Measurements from ENCODE around the gene EFL1.
"Not testable (repeated sequence)": the region's sequence is repeated elsewhere in the genome, so short reads cannot be mapped to it uniquely, and the experiment has no call there.

The EFL1 gene

DNA sequence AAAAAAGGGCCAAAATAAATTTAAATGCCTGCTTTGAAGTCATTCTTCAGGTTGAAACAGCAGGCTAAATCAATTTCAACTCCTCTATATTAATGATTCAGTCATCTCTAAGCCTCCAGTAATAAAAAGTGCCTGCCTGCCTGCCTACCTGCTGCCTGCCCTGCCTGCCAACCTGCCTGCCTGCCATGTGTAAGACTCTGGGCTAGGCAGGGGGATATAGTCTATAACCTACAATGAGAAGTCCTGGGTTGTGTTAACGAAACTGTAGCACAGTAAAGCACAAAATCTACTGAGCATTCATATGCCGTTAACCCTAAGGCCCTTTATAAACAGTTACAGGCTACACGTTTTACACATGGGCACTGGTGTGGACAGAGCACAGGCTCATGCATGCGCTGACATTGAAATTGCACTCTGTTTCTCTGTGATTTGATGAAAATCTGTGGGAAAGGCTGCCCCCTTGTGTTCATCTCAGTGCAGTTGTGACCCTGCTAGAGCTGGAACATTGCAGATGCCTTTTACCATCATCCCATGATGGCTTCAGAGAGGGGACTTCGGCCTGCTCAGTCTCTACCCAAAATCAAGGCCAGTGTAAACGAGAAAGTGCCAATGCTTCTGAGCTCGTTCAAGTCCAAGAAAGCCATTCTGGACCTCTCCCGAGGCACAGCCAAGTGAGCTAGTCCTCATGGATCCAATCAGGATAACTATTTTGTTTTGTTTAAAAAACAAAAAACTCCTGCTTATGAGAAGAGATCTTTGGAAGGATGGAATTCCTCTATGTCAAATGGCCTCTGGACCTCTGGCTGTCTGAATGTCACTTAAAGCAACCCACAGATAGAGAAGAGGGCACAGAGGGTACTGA is 64.6 kb downstream of the EFL1 start:
- peak; percentile 9 to 32 for DNase-seq (ENCODE audit: low read depth in 2 of 2)

DNA sequence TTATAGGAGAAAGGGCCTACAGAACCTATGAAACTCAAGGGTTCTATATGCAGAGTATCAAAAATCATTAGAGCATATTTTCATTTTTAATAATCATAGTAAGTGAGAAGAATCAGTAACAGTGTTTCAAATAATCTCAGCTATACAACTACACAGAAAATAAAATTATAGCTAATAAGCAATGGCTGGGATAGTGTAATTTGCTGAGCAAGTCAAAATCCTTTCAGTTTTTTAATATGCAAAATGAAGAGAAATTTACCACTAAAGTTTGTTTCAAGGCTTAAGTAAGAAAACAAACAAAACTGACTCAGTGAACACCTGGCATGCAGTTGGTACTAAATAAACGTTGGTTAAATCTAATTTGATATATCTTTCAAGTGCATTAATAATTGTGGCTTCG is 66.2 kb downstream of the EFL1 start:
- no peak for DNase-seq (ENCODE audit: low read depth in 2 of 2)

DNA sequence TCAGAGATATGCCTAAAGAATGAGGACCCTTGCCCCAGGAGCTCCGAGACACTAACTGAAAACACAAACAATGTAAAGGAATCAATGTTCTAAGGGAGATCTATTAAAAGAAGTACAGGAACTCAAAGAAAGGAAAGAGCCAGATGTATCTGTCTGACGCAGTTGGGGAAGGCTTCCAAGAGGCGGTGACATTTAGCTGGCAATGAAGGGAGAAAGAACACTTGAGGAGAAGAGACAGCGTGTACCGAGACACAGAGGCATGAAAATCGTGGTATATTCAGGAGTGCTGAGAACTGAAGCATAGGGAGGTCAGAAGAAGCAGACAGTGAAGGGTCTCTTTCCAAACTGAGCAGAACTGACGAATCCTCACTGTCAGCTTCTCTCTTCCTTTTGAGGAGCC is 66.7 kb downstream of the EFL1 start:
- DNase-seq (ENCODE audit: low read depth in 2 of 2): not testable (repeated sequence)

DNA sequence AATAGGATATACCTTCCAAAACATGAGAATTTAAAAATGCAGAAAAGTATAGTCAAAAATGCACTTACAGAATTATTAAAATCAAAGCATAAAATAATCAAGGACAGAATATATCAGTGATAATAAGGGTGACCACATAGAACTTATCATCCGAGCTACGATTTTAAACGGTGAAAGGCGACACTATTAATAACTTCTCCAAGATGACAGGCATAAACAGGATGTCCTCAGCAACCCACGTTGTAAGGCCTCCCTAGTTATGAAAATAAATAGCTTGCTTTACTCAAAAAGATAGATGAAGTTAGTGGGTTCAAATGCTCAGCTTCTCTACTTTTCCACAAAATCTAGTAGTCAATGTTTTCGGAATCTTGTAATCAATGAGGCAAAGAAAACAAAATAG is 68.0 kb downstream of the EFL1 start:
- DNase-seq (ENCODE audit: low read depth in 2 of 2): not testable (repeated sequence)

DNA sequence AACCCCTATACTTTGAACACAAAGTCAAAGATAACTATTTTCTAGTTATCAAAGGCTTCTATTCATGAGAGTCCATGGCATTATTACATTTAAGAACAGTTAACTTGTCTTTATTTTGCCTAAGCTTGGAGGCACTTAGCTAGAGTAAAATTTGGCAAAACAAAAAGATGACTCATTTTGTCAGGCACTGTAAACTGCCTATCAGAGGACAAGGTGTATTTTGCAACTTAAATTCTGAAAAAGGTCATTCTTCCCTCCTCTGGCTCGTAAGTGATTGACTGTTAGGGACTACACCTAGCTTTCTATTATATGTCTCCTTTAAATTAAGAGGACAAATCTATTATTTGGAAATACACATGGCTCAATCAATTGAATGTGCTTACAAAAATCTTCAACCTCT is 69.1 kb downstream of the EFL1 start:
- DNase-seq (ENCODE audit: low read depth in 2 of 2): not testable (repeated sequence)

DNA sequence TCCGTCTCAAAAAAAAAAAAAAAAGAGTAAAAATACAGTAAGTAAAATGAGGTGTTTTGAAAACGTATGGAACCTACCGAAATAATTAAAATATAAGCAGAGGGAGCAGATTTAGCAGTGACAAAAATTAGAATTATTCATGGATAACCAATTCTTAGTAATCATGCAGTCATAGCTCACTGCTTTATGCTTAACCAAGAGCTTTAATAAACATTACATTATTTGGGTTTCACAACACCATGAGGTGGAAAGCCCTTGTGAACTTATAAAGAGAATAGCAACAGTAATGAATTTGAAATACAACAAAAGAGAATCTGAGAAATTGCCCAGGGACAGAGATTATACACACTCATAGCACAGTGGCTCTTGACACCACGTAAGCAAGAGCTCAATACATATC is 70.1 kb downstream of the EFL1 start:
- not testable (repeated sequence) for DNase-seq (ENCODE audit: low read depth in 2 of 2)

DNA sequence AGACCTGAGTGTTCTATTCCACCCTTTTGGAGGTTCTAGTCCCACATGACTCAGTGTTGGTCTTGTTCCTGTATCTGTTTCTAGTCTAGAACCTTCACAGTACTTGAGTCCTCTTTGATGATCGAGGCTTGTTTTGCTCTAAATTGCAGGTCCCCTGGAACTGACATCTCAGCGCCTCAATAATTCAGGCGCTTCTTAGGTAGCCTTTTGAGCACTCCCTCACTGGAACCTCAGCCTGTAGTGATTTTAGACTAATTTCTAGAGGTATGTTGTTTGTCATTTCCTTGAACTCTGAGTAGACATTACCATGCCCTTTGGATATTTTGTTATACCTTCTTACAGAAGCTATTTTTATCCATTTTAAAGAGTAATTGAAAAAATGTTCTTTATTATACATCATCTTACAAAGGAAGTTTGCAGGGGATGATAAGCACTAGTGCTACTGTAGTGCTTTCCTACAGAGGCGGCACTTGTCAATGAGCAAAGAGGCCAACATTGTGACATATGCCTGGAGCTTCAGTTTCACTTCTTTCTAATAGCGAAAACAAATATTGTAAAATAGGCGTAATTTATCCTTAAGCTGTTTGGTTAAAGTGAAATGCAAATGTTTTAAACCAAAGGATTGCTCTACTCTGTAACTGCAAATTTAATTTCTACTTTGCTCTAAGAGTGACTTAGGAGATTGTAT is 75.7 kb downstream of the EFL1 start:
- no peak for DNase-seq (ENCODE audit: low read depth in 2 of 2)

DNA sequence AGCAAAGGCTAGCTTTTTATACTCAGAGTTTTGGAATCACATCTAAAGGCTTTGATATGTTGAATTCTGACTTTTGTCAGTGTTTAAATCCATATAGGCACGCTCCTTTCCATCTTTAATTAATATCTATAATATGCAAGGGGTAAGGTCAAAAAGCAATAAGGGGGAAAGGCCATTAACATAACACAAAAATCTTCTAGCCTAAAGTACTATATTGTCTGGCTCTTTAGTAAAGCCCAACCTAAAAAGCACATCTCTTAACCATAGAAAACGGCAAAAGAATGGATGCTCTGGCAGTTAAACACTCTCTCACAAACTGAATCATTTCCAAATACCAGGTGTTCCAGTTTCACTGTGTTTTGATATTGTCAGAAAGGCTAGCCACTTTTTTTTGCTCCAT is 76.4 kb downstream of the EFL1 start:
- DNase-seq (ENCODE audit: low read depth in 2 of 2): no peak

DNA sequence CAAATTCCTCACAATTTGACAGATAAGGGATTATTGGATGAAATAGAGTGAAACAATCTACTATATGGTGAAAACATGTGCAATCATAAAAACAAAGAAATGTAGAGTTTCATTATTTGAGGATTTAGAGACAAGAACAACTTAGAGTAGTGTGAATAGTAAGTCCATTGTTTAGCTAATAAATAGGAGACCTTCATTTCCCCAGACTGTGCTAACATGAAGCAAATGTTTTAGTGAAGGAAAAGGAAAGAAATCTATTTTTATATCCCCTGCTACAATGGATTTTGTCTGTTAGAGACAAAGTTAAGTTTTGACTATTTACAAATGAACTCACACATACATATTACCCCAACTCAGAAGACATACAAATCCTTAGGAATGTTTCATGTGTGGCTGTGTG is 77.8 kb downstream of the EFL1 start:
- DNase-seq (ENCODE audit: low read depth in 2 of 2): no peak

DNA sequence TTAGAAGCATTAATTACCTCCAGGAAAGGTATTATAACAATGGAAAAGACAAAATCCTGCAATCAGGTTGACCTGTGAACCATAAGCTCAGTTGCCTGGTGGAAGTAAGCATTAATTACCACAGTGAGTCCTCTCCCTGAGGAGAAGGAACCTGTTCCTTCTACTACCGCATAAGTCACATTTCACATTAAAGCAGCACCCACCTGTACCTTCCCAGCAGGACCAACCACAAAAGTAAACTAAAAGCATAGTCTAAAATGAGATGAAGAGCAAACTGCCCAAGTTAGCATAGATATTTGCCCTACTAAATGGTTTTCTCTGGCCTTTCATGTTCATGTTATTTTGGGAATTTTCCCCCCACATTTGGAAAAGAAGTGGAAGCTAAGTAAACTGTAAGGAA is 78.2 kb downstream of the EFL1 start:
- no peak for DNase-seq (ENCODE audit: low read depth in 2 of 2)

DNA sequence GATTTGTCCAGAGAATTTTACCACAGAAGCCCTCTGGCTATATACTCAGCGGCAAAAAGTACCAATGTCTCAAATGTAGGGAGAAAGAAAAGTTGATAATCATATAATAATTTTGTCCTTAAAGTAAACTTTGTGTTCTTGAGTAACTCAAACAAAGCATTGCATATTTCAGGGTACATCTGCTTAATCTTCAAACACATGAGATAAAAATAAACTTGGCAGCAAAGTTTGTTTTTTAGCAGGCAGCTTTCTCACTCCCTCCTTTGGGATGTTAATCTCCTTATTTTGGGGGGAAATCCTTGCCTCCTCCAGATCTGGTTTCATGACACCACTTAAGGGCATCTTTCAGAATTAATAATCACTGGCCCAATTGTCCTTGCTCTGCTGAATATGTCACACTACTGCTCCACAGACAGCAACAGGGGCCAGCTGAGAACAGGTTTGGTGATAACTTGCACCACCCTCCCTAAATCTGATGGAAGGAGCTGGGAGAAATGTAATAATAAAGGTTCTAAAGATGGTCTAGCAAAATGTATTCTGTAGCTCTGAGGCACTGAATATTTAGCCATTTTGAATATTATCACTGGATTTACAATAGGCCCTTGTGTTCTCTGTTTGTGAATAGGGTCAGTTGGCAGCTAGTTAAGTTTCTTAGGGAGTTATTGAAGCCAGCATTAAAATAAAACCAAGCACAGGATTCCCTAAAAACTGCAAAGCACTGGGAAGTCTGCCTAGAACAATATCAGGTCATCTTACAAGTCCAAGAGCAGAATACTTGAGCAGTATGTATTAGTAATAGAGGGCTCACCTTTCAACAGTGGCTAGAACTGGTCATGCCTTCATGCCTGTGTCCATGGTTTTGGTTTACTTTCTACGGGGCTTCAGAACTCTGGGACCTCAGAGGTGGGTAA is 79.2 kb downstream of the EFL1 start:
- DNase-seq (ENCODE audit: low read depth in 2 of 2): no peak

DNA sequence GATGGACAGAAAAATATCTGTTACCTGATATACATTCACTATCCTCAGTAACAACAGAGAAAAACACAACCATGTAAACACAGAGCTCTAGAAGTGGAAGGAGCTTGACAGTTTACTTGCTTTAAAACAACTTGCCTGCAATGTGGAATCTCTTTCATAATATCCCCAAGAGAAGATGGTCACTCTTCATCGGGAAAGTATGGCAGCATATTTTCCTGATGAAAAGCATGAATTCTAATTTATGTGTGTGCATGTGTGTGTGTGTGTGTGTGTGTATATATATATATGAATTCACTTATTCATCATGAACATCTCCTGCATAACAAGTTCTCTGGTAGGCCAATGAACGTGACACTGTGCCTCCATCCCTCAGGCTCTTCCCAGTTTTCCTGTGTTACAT is 81.2 kb downstream of the EFL1 start:
- no peak for DNase-seq (ENCODE audit: low read depth in 2 of 2)

DNA sequence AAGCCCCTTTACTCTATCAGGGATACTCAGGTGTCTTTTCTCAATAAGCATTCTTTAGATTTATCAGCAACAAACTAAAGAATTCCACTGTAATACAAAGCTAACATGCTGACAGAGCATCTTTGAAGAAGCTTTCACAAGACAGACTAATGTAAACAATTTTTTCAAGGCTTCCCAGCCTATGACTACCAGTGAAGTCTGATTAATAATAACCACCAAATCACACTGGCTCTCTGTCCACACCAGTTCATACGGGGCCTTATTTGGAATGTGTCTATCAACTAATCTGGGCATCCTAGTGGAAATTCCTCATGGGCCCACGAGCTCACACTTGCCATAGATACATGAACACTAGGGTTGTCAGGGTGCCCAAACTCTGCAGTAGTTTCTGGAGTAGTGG is 84.5 kb downstream of the EFL1 start:
- no peak for DNase-seq (ENCODE audit: low read depth in 2 of 2)

DNA sequence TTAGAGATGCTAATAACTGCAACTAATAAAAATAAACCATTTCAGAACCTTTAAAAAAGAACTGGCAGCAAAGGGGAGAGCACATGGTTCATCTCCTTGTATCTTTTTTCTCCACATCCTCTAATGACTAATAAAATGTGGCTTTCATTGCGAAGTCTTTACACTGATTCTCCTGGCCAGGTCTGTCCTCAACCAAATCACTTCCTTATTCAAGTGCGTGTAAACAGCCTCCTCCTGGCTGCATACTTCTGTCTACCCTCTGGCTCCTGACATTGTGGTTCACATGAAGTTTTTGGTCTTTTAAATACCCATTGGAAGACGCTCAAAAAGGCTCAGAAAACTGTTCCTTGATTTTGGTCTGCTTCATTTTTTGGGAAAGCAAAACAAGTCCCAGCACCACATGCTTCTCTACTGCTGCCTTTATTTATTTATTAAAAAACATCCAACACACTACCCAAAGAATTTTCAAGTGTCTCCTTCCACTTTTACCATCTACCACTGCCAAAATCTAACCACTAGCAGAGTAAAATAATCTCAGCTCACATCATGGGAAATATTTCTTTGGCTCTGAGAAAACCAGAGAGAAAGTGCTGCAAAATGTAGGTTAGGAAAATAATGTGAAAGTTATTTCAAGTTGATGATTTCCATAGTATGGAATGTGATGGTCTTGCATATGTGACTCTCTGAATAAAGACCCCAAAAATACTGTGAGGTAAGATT is 85.1 kb downstream of the EFL1 start:
- DNase-seq (ENCODE audit: low read depth in 2 of 2): no peak

DNA sequence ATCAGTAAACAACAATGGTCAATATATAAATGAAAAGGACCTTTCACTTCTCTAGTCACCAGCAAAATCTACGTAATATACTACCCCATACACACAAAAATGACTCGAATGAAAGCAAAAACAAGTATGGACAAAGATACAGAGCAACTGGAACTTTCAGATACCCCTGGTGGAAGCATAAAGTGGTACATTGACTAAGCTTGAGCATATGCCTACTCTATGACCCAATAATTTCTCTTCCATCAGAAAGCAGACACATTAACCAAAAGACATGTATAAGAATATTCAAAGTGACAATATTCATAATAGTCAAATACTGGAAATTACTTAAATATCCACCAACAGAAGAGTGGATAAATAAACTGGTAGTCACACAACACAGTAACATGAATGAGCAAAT is 86.0 kb downstream of the EFL1 start:
- DNase-seq (ENCODE audit: low read depth in 2 of 2): no peak

DNA sequence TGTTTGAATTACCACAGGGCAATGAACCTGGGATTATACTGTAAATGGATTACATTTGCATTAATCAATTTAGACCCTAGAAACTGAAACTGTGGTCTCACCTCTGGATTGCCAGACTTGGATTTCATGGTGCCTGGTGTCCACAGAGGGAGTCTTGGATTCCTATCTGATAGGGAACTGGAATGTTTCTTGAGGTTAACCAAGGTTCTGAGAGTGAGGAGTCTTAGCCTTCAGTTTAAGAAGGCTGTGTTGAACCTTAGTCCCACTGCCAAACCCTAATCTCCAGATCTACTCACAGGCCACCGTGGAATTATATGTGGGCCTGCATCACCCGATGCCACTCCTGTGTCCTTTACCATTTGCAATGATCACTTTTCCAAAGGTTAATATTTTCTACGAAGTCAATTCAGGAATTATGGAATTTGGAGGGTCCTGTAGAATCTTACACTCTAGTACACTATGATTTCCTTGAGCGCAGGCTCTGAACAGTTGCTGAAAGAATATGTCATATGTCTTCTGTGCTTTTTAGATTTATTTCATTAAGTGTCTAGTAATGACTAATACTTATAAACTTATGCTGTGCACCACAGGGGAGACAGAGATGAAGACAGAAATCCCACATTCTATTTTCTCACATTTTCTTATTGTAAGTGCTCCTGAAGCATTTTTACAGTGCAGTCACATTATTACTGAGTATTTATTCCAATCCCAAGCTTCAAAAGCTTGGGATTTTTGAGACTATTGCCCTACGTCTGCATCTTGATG is 87.9 kb downstream of the EFL1 start:
- no peak for DNase-seq (ENCODE audit: low read depth in 2 of 2)

DNA sequence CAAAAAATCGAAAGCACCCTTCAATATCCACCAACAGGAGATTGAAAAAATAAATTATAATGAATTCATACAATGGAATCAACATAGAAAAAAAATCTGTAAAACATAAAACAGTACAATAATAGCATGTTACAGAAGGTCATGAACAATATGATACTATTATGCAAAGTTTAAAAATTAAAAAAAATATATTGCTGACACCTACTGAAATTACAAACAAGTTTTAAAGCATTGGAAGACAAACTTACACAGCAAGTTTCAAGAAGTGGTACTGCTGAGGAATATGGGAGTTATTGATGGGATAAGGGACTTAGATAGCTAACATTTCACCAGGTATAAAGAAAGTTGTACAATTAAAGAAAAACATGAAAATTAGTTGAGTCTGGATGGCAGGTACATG is 89.4 kb downstream of the EFL1 start:
- DNase-seq (ENCODE audit: low read depth in 2 of 2): no peak

DNA sequence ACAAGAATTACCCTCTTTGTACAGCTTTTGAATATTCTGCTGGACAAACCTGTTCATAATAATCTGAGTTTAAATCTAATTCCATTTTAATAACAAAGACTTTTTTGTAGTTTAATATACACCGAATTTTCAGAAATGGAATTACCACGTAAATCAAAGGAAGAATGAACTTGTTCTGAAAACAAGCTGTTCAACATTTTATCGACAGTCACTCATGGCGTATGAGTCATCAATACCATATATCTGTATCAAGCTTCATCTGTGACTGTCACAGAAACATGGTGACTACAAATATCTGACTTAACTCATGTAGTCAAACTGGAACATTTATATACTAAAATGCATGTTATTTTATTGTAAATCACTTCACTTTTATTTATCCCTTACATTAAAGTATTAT is 90.0 kb downstream of the EFL1 start:
- DNase-seq (ENCODE audit: low read depth in 2 of 2): no peak

DNA sequence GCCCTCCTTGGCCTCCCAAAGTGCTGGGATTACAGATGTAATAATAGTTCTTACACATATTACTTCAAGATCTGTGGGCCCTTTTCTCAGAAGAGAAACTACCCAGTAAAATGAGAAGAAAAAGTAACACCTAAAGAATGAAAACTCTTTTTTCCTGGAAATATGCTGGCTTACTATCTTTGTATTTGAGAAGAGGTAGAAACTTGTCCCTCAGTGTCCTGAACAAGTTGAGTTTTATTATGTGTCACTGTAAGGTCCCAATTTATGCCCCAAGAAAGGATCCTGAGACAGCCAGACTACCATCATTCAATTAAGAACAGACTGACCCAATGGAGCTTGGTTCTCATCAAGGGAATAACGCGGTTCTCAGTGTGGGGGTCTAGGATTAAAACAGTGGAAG is 93.8 kb downstream of the EFL1 start:
- no peak for DNase-seq (ENCODE audit: low read depth in 2 of 2)

DNA sequence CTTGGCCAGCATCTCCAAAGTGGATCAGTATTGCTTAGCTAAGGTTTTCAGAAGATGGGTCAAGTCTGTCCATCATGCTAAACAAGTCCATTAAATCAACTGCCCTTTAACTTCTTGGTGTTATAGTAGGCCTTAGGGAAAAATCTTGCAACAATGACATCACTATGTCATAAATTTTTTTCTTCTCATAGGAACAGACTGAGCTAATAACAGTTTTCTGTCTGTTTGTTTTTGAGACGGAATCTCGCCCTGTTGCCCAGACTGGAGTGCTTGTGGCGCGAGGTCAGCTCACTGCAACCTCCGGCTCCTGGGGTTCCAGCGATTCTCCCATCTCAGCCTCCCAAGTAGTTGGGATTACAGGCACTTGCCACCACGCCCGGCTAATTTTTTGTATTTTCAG is 94.2 kb downstream of the EFL1 start:
- no peak for DNase-seq (ENCODE audit: low read depth in 2 of 2)

DNA sequence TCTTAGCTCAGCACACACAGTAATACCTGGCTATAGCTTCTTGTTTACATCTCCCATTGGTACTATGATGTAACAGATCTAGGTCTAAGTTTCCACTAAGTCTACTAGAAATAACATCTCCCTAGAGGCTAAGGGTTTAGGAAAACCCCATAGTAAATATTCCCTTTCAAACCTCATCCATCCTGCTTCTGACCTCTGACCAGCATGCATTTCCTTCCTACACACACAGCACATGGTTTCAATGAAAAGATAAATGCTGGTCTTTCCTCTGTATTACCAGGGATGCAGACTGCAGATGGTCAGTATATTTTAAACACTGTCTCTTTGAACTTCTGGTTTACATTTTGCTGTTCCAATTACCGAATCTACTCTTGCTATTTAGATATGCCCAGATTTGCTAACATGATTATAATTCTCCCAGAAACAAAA is 96.6 kb downstream of the EFL1 start:
- no peak for DNase-seq (ENCODE audit: low read depth in 2 of 2)

Data from stimulated activated CD4-positive, alpha-beta T cell treated with anti-CD3 and anti-CD28 coated beads, Interleukin-1b, Interleukin-23, amount 100 ng/mL, for 1 hour (primary cell).